Smooth muscle cell (in vitro differentiated cells): ENCODE measurements around the gene BICC1. TPM values are rescaled to one million over a fixed set of nuclear protein-coding genes. Genes with fewer than 3 reads are reported as not detected.

Experiments used
- DNase-seq: peaks from one replicate; lab custom pipeline; 2025; ENCODE audit not compliant: unreplicated experiment; lab: John Stamatoyannopoulos, UW
- H2AFZ ChIP-seq: fragments of 200-600 bp; sonication (generic); 2 replicates; pipeline ENCODE4 v1.6.0; 2016; ENCODE audit warnings: antibody characterized with exemption, low read depth, mild to moderate bottlenecking
- H3F3A ChIP-seq: fragments of 200-600 bp; sonication (generic); 2 replicates; pipeline ENCODE4 v1.6.0; 2017; ENCODE audit warnings: antibody characterized with exemption, low read depth
- H3K27ac ChIP-seq: fragments of 200-600 bp; sonication (generic); 2 replicates; pipeline ENCODE4 v1.5.1; 2016; ENCODE audit warnings: low read depth, mild to moderate bottlenecking
- H3K27me3 ChIP-seq: fragments of 200-600 bp; sonication (generic); 2 replicates; pipeline ENCODE4 v1.6.1; 2016; ENCODE audit warnings: low read depth, mild to moderate bottlenecking
- H3K36me3 ChIP-seq: fragments of 200-600 bp; sonication (generic); 2 replicates; pipeline ENCODE4 v1.5.1; 2016; ENCODE audit warnings: low read depth
- H3K4me1 ChIP-seq: fragments of 200-600 bp; sonication (generic); 2 replicates; pipeline ENCODE4 v1.5.1; 2016; ENCODE audit warnings: low read depth
- H3K4me2 ChIP-seq: fragments of 200-600 bp; sonication (generic); 2 replicates; pipeline ENCODE4 v1.6.0; 2016; ENCODE audit warnings: mild to moderate bottlenecking
- H3K4me3 ChIP-seq: fragments of 200-600 bp; sonication (generic); 2 replicates; pipeline ENCODE4 v1.5.1; 2016; ENCODE audit warnings: mild to moderate bottlenecking
- H3K79me2 ChIP-seq: fragments of 200-600 bp; sonication (generic); 2 replicates; pipeline ENCODE4 v1.6.0; 2016; ENCODE audit warnings: low read depth, mild to moderate bottlenecking
- H3K9ac ChIP-seq: fragments of 200-600 bp; sonication (generic); 2 replicates; pipeline ENCODE4 v1.6.0; 2016; ENCODE audit warnings: low read depth
- H3K9me3 ChIP-seq: fragments of 200-600 bp; sonication (generic); replicated peaks from 2 replicates; pipeline ENCODE4 v1.5.1; 2016; ENCODE audit warnings: low read depth
- H4K20me1 ChIP-seq: fragments of 200-600 bp; sonication (generic); 2 replicates; pipeline ENCODE4 v1.6.0; 2016; ENCODE audit warnings: low read depth
- CTCF ChIP-seq: fragments of 200-600 bp; sonication (generic); IDR thresholded peaks from 2 replicates; pipeline ENCODE4 v1.5.1; 2017; ENCODE audit warnings: borderline replicate concordance, mild to moderate bottlenecking, antibody characterized with exemption; ENCODE audit not compliant: insufficient read depth, poor library complexity, severe bottlenecking
- WGBS: methylation state at CpG from one replicate; pipeline ENCODE4 v1.1.7; 2016; ENCODE audit warnings: low lambda C conversion rate; 5-methylcytosine and 5-hydroxymethylcytosine counted together
- polyA plus RNA-seq: library from polyadenylated mRNA; unstranded; fragments of >200 nt; fragmentation: Nextera tagmentation; extraction: Ambion mirVana; gene quantifications from 2 replicates; pipeline ENCODE4 v1.2.1, GENCODE V29; 2016
- total RNA-seq: library from RNA; depleted of rRNA; stranded (reverse); fragments of >200 nt; gene quantifications from 2 replicates; pipeline ENCODE4 v1.2.3, GENCODE V29; 2014

The BICC1 gene
- total and polyA plus RNA-seq, 2 experiments from 2014 or later, result 7.9 to 23.0 TPM

- DNase-seq, result no peak
- H3K79me2 ChIP-seq, result peaks cover 25% of the 10 kb centered on the region
- no peaks in the 10 kb centered on the region for H3F3A ChIP-seq
- H3K4me3 ChIP-seq, result no peak overlapping the region
- no peak overlapping the region for H3K9ac ChIP-seq
- WGBS, result 83% methylated on average over 5 of the region's 5 CpGs
- H4K20me1 ChIP-seq, result no peaks in the 10 kb centered on the region
- peak overlapping the region; percentile 40 for H3K4me2 ChIP-seq
- no peak overlapping the region for H2AFZ ChIP-seq
- no peak for TF ChIP-seq CTCF
- peaks cover 4% of the 10 kb centered on the region for H3K4me1 ChIP-seq
- no peaks in the 10 kb centered on the region for H3K36me3 ChIP-seq
- no peaks in the 10 kb centered on the region for H3K27me3 ChIP-seq
- H3K27ac ChIP-seq, result peak overlapping the region; percentile 78
- peaks cover 11% of the 10 kb centered on the region for H3K9me3 ChIP-seq
These were observed 148.0 kb downstream of the BICC1 start for GRCh38 chr10:58660575-58661255.

GRCh38 chr10:58661336-58661735, 148.7 kb downstream of the BICC1 start:
- H3K27ac ChIP-seq, result peak overlapping the region; percentile 78
- H3K4me1 ChIP-seq, result peaks cover 4% of the 10 kb centered on the region
- no peak overlapping the region for H3K4me3 ChIP-seq
- H3K36me3 ChIP-seq, result no peaks in the 10 kb centered on the region
- no peak for DNase-seq
- WGBS, result 91% methylated on average over 1 of the region's 1 CpG
- no peaks in the 10 kb centered on the region for H4K20me1 ChIP-seq
- H3K4me2 ChIP-seq, result peak overlapping the region; percentile 34
- H3K79me2 ChIP-seq, result peaks cover 25% of the 10 kb centered on the region
- TF ChIP-seq CTCF, result no peak
- H3F3A ChIP-seq, result no peaks in the 10 kb centered on the region
- H2AFZ ChIP-seq, result no peak overlapping the region
- no peaks in the 10 kb centered on the region for H3K27me3 ChIP-seq
- H3K9me3 ChIP-seq, result peaks cover 11% of the 10 kb centered on the region
- H3K9ac ChIP-seq, result no peak overlapping the region

- H3K4me3 ChIP-seq, result no peak overlapping the region
- H2AFZ ChIP-seq, result no peak overlapping the region
- H3K36me3 ChIP-seq, result no peaks in the 10 kb centered on the region
- H3K79me2 ChIP-seq, result peaks cover 25% of the 10 kb centered on the region
- TF ChIP-seq CTCF, result no peak
- WGBS, result 48% methylated on average over 2 of the region's 2 CpGs
- H3K4me1 ChIP-seq, result peaks cover 4% of the 10 kb centered on the region
- H3K9me3 ChIP-seq, result peaks cover 11% of the 10 kb centered on the region
- peak overlapping the region; percentile 14 for H3K9ac ChIP-seq
- peak overlapping the region; percentile 78 for H3K27ac ChIP-seq
- peaks cover under 1% of the 10 kb centered on the region for H4K20me1 ChIP-seq
- no peaks in the 10 kb centered on the region for H3F3A ChIP-seq
- no peaks in the 10 kb centered on the region for H3K27me3 ChIP-seq
- H3K4me2 ChIP-seq, result peak overlapping the region; percentile 34
- no peak for DNase-seq
These were observed 149.2 kb downstream of the BICC1 start for GRCh38 chr10:58661902-58662301.

- peak overlapping the region; percentile 34 for H3K4me2 ChIP-seq
- WGBS, result 47% methylated on average over 4 of the region's 4 CpGs
- no peak overlapping the region for H2AFZ ChIP-seq
- H3K4me1 ChIP-seq, result peaks cover 4% of the 10 kb centered on the region
- no peaks in the 10 kb centered on the region for H3K36me3 ChIP-seq
- no peaks in the 10 kb centered on the region for H3F3A ChIP-seq
- no peak for DNase-seq
- H3K79me2 ChIP-seq, result peaks cover 25% of the 10 kb centered on the region
- H3K4me3 ChIP-seq, result no peak overlapping the region
- TF ChIP-seq CTCF, result no peak
- H3K27me3 ChIP-seq, result no peaks in the 10 kb centered on the region
- H3K9me3 ChIP-seq, result peaks cover 11% of the 10 kb centered on the region
- peaks cover 3% of the 10 kb centered on the region for H4K20me1 ChIP-seq
- H3K27ac ChIP-seq, result peak overlapping the region; percentile 78
- H3K9ac ChIP-seq, result peak overlapping the region; percentile 14
These were observed 149.6 kb downstream of the BICC1 start for GRCh38 chr10:58662314-58662713.
